Gastroesophageal sphincter (tissue), 4 donors: ENCODE data around the gene KIF16B. TPM values are rescaled to one million over a fixed set of nuclear protein-coding genes. Genes with fewer than 3 reads are reported as not detected.

Source experiments
- ATAC-seq: fragments of 150-250 bp; one replicate; pipeline ENCODE4 v1.9.1; 2016; ENCODE audit warnings: mild to moderate bottlenecking, moderate library complexity
- H3K27ac ChIP-seq, 4 donors: fragments of 200-600 bp; sonication (generic) in 3 of 4; 1 replicate in 3 of 4; 2 replicates in 1 of 4; pipeline ENCODE4 v1.5.1; 2016 to 2019
- H3K27me3 ChIP-seq: fragments of 200-600 bp; sonication (generic); one replicate; pipeline ENCODE4 v1.5.1; 2019
- H3K36me3 ChIP-seq, 2 donors: fragments of 200-600 bp; sonication (generic); one replicate each; pipeline ENCODE4 v1.5.1; 2019; ENCODE audit warnings: control low read depth in 1 of 2
- H3K4me1 ChIP-seq, 3 donors: fragments of 200-600 bp; sonication (generic); 1 replicate in 2 of 3; 2 replicates in 1 of 3; pipeline ENCODE4 v1.5.1; 2016 to 2019; ENCODE audit warnings: control low read depth in 2 of 3
- H3K4me3 ChIP-seq, 2 donors: fragments of 200-600 bp; sonication (generic); one replicate each; pipeline ENCODE4 v1.5.1; 2019; ENCODE audit warnings: mild to moderate bottlenecking in 1 of 2, moderate library complexity in 1 of 2
- H3K9me3 ChIP-seq, 3 donors: fragments of 200-600 bp; sonication (generic); one replicate each; pipeline ENCODE4 v1.5.1; 2017 to 2019; ENCODE audit warnings: control low read depth in 2 of 3
- EP300 ChIP-seq: sonication (generic); formaldehyde crosslinking; IDR thresholded peaks from one replicate; pipeline ENCODE4 v1.6.1; 2017; ENCODE audit warnings: antibody characterized with exemption, mild to moderate bottlenecking
- POLR2A ChIP-seq, 2 donors: fragments of 450-650 bp; IDR thresholded peaks; one replicate each; pipeline ENCODE4 v1.6.1; 2017; ENCODE audit warnings: antibody characterized with exemption in 2 of 2, mild to moderate bottlenecking in 2 of 2, moderate library complexity in 1 of 2
- POLR2AphosphoS5 ChIP-seq: sonication (generic); formaldehyde crosslinking; IDR thresholded peaks from one replicate; pipeline ENCODE4 v1.6.1; 2017; ENCODE audit warnings: antibody characterized with exemption
- WGBS, 2 donors: methylation state at CpG; one replicate each; pipeline ENCODE4 v1.1.5; 2018; ENCODE audit warnings: low coverage in 1 of 2; 5-methylcytosine and 5-hydroxymethylcytosine counted together
- total RNA-seq, 4 donors: library from RNA; depleted of rRNA; stranded (reverse); fragments of >200 nt; gene quantifications; one replicate each; pipeline ENCODE4 v1.1.0, GENCODE V29; 2016
- TF ChIP-seq, protein P1 (sequence below), 4 experiments: fragments of 200-600 bp in 2 of 4; fragments of 450-650 bp in 2 of 4; sonication (generic) in 1 of 4; IDR thresholded peaks; one replicate each; pipeline ENCODE4 v1.5.1; 2017 to 2019; ENCODE audit warnings: antibody characterized with exemption in 4 of 4, mild to moderate bottlenecking in 2 of 4, moderate library complexity in 2 of 4

KIF16B gene
- total RNA-seq, 4 donors from 2014 or later = 15.9 to 26.6 (median 22.2) TPM

DNA sequence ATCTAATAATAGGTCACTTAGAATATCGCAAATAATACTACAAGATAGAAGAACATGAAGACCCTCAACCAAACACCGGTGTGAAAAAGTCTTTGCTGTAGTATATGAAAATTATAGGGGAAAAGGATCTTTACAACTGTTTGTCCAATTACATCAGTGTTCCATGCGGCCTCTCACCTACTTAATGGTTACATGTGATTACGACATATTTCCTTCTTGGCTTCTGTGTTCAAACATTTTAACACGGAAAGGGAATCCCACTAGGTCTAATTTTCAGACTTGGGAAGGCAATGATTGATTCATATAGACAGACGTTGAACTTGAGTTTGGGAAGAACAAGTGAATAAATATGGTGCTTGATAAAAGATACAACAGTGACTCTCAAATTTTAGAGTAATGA is 273.4 kb downstream of the KIF16B start:
- H3K4me1 ChIP-seq = no peaks in the 10 kb centered on the region
- H3K27ac ChIP-seq = no peak overlapping the region
- no peak for ATAC-seq
- WGBS, 2 donors = 88 to 91% methylated on average over 6 of the region's 6 CpGs
- TF ChIP-seq POLR2A (IDR thresholded peaks at IDR 0.05) (no peak), POLR2AphosphoS5 (no peak), EP300 (no peak)
- TF ChIP-seq, protein P1, sequence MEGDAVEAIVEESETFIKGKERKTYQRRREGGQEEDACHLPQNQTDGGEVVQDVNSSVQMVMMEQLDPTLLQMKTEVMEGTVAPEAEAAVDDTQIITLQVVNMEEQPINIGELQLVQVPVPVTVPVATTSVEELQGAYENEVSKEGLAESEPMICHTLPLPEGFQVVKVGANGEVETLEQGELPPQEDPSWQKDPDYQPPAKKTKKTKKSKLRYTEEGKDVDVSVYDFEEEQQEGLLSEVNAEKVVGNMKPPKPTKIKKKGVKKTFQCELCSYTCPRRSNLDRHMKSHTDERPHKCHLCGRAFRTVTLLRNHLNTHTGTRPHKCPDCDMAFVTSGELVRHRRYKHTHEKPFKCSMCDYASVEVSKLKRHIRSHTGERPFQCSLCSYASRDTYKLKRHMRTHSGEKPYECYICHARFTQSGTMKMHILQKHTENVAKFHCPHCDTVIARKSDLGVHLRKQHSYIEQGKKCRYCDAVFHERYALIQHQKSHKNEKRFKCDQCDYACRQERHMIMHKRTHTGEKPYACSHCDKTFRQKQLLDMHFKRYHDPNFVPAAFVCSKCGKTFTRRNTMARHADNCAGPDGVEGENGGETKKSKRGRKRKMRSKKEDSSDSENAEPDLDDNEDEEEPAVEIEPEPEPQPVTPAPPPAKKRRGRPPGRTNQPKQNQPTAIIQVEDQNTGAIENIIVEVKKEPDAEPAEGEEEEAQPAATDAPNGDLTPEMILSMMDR (IDR thresholded peaks at IDR 0.05) = no peak
- H3K4me3 ChIP-seq = no peak overlapping the region
- H3K9me3 ChIP-seq = peaks cover 0 to 30% (median 0%) of the 10 kb centered on the region in 3 donors
- H3K27me3 ChIP-seq = no peaks in the 10 kb centered on the region
- peaks cover 0 to 25% of the 10 kb centered on the region in 2 donors for H3K36me3 ChIP-seq

- Histone ChIP-seq H3K4me3 (no peak overlapping the region), H3K27ac (no peak overlapping the region), H3K36me3 (peaks cover 0 to 18% of the 10 kb centered on the region in 2 donors), H3K4me1 (no peaks in the 10 kb centered on the region), H3K9me3 (peaks cover 0 to 6% (median 0%) of the 10 kb centered on the region in 3 donors), H3K27me3 (no peaks in the 10 kb centered on the region)
- TF ChIP-seq EP300 = no peak
- no peak for TF ChIP-seq POLR2A (IDR thresholded peaks at IDR 0.05)
- WGBS, 2 donors = 68 to 100% methylated on average over 2 of the region's 3 CpGs
- ATAC-seq = no peak
These were observed 276.3 kb downstream of the KIF16B start for GRCh38 chr20:16296931-16297330.

- H3K4me1 ChIP-seq = no peaks in the 10 kb centered on the region
- H3K27ac ChIP-seq = no peak overlapping the region
- WGBS, 2 donors = 83 to 100% methylated on average over 4 to 5 of the region's 5 CpGs
- no peak for TF ChIP-seq POLR2A (IDR thresholded peaks at IDR 0.05)
- TF ChIP-seq, protein P1 (IDR thresholded peaks at IDR 0.05) = no peak
- TF ChIP-seq EP300 = no peak
- TF ChIP-seq POLR2AphosphoS5 = no peak
- peaks cover 0 to 20% of the 10 kb centered on the region in 2 donors for H3K36me3 ChIP-seq
- no peak for ATAC-seq
- H3K4me3 ChIP-seq = no peak overlapping the region
- H3K9me3 ChIP-seq = no peaks in the 10 kb centered on the region
- H3K27me3 ChIP-seq = no peaks in the 10 kb centered on the region
These were observed 277.7 kb downstream of the KIF16B start for GRCh38 chr20:16295534-16295933.

DNA sequence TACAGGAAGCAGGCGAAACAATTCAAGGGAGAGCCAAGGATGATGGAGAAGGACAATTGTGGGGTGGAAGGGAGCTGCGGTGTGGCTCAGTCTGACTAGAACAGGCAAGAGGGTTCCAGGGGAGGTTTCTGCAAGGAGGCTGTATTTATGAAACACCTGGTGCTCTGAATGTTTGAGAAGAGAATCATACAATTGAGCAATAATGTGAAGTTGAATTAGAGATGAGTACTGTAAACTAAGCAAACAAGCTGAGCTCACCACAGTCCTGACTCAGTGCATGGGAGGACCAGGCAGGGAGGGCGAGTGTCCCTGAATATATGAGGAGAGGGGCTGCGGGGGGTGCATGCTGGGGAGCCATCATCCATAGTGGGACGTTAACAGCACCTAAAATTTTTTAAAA is 279.7 kb downstream of the KIF16B start:
- H3K4me3 ChIP-seq = no peak overlapping the region
- no peak for ATAC-seq
- TF ChIP-seq POLR2AphosphoS5 = no peak
- TF ChIP-seq POLR2A (IDR thresholded peaks at IDR 0.05) = no peak
- no peak for TF ChIP-seq EP300
- TF ChIP-seq, protein P1 (IDR thresholded peaks at IDR 0.05) = no peak
- peaks cover 0 to 28% of the 10 kb centered on the region in 2 donors for H3K36me3 ChIP-seq
- no peak overlapping the region for H3K27ac ChIP-seq
- no peaks in the 10 kb centered on the region for H3K4me1 ChIP-seq
- 79 to 90% methylated on average over 2 to 4 of the region's 5 CpGs for WGBS, 2 donors
- H3K27me3 ChIP-seq = no peaks in the 10 kb centered on the region
- H3K9me3 ChIP-seq = no peaks in the 10 kb centered on the region

DNA sequence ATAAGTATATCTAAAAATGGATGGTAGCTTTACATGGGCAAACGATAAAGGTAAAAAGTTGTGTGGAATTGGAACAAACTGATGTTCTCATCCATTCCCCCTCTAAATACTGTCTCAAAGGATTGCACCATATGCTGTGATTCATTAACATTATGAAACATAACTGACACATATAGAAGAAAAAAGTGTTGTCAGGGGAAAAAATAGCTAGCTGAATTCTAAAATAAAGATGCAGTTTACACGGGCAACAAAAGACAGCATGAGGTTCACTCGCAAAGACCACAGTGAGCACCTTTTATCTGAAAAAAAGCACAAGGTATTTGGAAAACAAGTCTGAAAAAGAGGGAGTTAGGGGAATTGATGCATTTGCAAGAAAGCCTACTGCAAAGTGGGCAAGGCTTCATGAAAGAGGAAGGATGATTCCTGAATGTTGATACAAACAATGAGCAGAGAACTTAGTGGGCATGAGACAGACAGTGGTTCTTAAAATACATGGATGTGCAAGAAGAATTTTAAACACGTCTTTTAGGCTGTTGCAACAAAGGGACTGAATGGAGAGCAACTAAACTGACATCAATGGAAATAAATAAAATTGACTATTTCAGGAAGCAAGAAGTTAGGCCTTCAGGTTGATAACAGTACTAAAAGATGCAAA is 280.9 kb downstream of the KIF16B start:
- no peak for ATAC-seq
- 88 to 90% methylated on average over 4 of the region's 4 CpGs for WGBS, 2 donors
- peaks cover 0 to 26% of the 10 kb centered on the region in 2 donors for H3K36me3 ChIP-seq

More for the DNA sequence above, 280.9 kb downstream of the KIF16B start:
- Histone ChIP-seq H3K4me1 (no peaks in the 10 kb centered on the region), H3K9me3 (no peaks in the 10 kb centered on the region), H3K27ac (no peak overlapping the region), H3K27me3 (no peaks in the 10 kb centered on the region), H3K4me3 (no peak overlapping the region)
- TF ChIP-seq, protein P1 (IDR thresholded peaks at IDR 0.05) = no peak
- TF ChIP-seq POLR2A (IDR thresholded peaks at IDR 0.05) = no peak
- TF ChIP-seq POLR2AphosphoS5 = no peak
- TF ChIP-seq EP300 = no peak
